Mucosa of descending colon (tissue), 3 donors: ENCODE results near the gene INPP4B. TPM values are rescaled to one million over a fixed set of nuclear protein-coding genes. Genes with fewer than 3 reads are reported as not detected.
"Not testable (repeated sequence)": the region's sequence is repeated elsewhere in the genome, so short reads cannot be mapped to it uniquely, and the experiment has no call there.

ENCODE experiments used
- ATAC-seq: fragments of 200-7000 bp; cut with Tn5 transposase; one replicate; pipeline ENCODE4 v1.9.1; 2020; ENCODE audit warnings: mild to moderate bottlenecking, moderate library complexity
- DNase-seq, 3 donors: peaks; one replicate each; pipeline ENCODE4 v3.0.0-alpha.2; 2020
- H3K36me3 ChIP-seq: fragments of 200-600 bp; one replicate; pipeline ENCODE4 v1.8.0; 2021; ENCODE audit warnings: low read depth, mild to moderate bottlenecking
- H3K4me1 ChIP-seq: fragments of 200-600 bp; one replicate; pipeline ENCODE4 v1.8.0; 2021; ENCODE audit warnings: low read depth, mild to moderate bottlenecking
- H3K4me3 ChIP-seq: fragments of 200-600 bp; one replicate; pipeline ENCODE4 v1.8.0; 2021; ENCODE audit warnings: mild to moderate bottlenecking
- H3K9me3 ChIP-seq: fragments of 200-600 bp; one replicate; pipeline ENCODE4 v1.8.0; 2021; ENCODE audit warnings: mild to moderate bottlenecking
- intact Hi-C, 2 donors: fragments of 100-400 bp; cut with DNase I in 1 of 2; cut with micrococcal nuclease in 1 of 2; formaldehyde crosslinking; loops; one replicate each; pipeline versions ENCODE4 v1.11.0 to v1.11.1; 2022; cut with DNase I, micrococcal nuclease
- total RNA-seq, 3 donors: library from RNA; stranded (reverse); fragmentation: NEBNext Ultra II Directional in 2 of 3; extraction: Animal tissue kit (Norgen Biotek cat#: 25700) in 2 of 3; gene quantifications; one replicate each; pipeline versions ENCODE4 v1.2.1 to v1.2.4, GENCODE V29; 2021 to 2023
- TF ChIP-seq, protein P1 (sequence below): fragments of 200-600 bp; IDR thresholded peaks from one replicate; pipeline ENCODE4 v1.8.0; 2022; ENCODE audit warnings: antibody characterized with exemption, mild to moderate bottlenecking
- donor health status: DM: no; HTN: no; CAD: no; lungs with moderate emphysema.
- donor health status: DM: no; HTN: no; CAD: no.
- donor health status: DM: no; HTN: yes; CAD: no.

INPP4B gene
- total RNA-seq, 3 donors from 2014 or later: 22.2 to 27.3 (median 24.1) TPM

- ATAC-seq: no peak
- DNase-seq: no peak
- TF ChIP-seq, protein P1, sequence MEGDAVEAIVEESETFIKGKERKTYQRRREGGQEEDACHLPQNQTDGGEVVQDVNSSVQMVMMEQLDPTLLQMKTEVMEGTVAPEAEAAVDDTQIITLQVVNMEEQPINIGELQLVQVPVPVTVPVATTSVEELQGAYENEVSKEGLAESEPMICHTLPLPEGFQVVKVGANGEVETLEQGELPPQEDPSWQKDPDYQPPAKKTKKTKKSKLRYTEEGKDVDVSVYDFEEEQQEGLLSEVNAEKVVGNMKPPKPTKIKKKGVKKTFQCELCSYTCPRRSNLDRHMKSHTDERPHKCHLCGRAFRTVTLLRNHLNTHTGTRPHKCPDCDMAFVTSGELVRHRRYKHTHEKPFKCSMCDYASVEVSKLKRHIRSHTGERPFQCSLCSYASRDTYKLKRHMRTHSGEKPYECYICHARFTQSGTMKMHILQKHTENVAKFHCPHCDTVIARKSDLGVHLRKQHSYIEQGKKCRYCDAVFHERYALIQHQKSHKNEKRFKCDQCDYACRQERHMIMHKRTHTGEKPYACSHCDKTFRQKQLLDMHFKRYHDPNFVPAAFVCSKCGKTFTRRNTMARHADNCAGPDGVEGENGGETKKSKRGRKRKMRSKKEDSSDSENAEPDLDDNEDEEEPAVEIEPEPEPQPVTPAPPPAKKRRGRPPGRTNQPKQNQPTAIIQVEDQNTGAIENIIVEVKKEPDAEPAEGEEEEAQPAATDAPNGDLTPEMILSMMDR: no peak
- intact Hi-C loops: no loop called here
- no peak overlapping the region for H3K4me3 ChIP-seq
- no peaks in the 10 kb centered on the region for H3K4me1 ChIP-seq
- no peaks in the 10 kb centered on the region for H3K36me3 ChIP-seq
- no peaks in the 10 kb centered on the region for H3K9me3 ChIP-seq
Observed at GRCh38 chr4:142519342-142519741, 326.8 kb downstream of the INPP4B start.

DNA sequence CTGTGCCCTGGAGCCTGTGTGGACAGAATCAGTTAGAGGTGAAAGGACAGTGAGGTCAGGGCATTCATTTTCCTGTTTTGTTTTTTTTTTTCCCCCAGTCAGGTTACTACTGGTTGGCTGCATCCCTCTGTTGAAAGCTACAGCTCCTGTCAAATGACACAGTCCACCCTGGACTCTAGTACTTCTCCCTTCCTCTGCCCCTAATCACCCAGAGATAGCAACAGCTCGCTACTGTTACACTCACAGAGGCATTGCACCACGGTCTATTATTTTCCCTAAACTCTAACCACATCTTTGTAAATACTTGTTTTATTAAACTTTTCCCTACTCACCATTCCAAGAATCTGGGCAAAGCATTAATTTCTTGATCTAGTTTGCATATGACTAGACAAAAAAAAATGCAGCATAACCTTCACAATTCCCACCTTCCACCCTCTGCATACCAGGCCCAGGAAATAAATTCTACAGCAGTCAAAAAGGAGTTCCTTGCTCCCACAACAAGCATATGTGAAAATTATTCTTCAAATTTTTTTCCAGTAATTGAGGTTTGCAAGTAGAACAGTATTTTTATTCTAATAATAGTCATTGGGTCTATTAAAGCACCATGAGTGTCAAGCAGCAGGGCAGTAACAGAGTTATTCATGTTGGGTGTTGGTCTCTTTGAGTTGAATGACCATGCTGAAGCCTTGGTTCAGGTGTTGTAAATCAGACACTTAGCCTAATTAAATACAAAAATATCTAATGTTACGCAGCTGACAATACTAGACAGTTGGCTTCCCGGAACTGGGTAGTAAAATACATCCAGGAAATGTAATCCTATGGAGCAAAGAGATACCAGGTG lies 329.2 kb downstream of the INPP4B start:
- Histone ChIP-seq H3K4me1 (no peaks in the 10 kb centered on the region), H3K36me3 (no peaks in the 10 kb centered on the region), H3K4me3 (no peak overlapping the region), H3K9me3 (no peaks in the 10 kb centered on the region)
- TF ChIP-seq, protein P1: no peak
- intact Hi-C loops: no loop called here
- DNase-seq (no peak), ATAC-seq (no peak)

DNA sequence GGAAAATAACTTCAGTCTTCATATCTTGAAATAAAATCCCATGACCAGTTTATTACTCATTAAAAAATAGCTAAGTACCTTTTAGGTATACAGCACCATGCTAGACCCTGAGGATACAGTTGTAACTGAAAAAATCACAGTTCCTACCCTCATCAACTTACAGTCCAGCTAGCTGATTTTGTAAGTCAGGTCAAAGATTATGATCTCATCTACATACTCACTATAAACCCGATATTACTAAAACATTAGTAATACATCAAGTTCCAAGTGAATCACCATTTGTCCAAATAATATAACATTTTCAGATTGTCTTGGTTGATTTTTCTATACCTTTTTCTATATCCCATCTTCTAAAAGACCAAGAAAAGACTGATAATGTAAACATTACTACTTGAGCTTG lies 333.9 kb downstream of the INPP4B start:
- intact Hi-C loops: no loop called here

DNA sequence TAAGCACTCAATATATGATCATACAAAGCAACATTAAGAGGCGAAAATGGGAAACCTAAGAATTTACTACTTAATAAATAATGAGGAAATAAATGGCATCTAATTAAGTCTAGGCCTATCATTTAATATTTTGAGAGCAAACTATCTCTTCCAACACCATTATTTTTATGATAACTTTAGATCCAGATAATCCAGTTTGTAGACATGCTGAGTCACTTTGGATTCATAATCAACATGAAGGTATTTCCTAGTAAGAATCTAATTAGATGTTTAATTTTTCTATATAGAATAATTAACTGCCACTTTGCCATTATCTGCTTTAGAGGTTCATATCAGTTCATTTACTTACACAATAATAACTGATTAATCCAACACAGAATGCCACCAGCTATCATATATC lies 336.2 kb downstream of the INPP4B start:
- Histone ChIP-seq H3K9me3 (no peaks in the 10 kb centered on the region), H3K4me3 (no peak overlapping the region), H3K4me1 (no peaks in the 10 kb centered on the region), H3K36me3 (no peaks in the 10 kb centered on the region)
- TF ChIP-seq, protein P1: no peak
- intact Hi-C loops: no loop called here
- DNase-seq (no peak), ATAC-seq (no peak)

More for the DNA sequence above, 333.9 kb downstream of the INPP4B start:
- no peaks in the 10 kb centered on the region for H3K9me3 ChIP-seq
- H3K4me1 ChIP-seq: no peaks in the 10 kb centered on the region
- DNase-seq (no peak), ATAC-seq (no peak)
- TF ChIP-seq, protein P1: no peak
- H3K4me3 ChIP-seq: no peak overlapping the region
- H3K36me3 ChIP-seq: no peaks in the 10 kb centered on the region

- H3K9me3 ChIP-seq, intact Hi-C loops: not testable (repeated sequence)
Observed at GRCh38 chr4:142509381-142509780, 336.7 kb downstream of the INPP4B start.

GRCh38 chr4:142500966-142501365 lies 345.1 kb downstream of the INPP4B start:
- ATAC-seq: no peak
- intact Hi-C loops: no loop called here
- TF ChIP-seq, protein P1: no peak
- H3K9me3 ChIP-seq: no peaks in the 10 kb centered on the region
- H3K4me1 ChIP-seq: no peaks in the 10 kb centered on the region
- H3K4me3 ChIP-seq: no peak overlapping the region
- no peak for DNase-seq
- H3K36me3 ChIP-seq: no peaks in the 10 kb centered on the region

More at GRCh38 chr4:142509381-142509780, 336.7 kb downstream of the INPP4B start:
- not testable (repeated sequence) for ATAC-seq, H3K4me3 ChIP-seq, DNase-seq, H3K36me3 ChIP-seq, H3K4me1 ChIP-seq
